GM19043 (cell line): ENCODE results near the gene TBCD.
"Not testable (repeated sequence)": the region's sequence is repeated elsewhere in the genome, so short reads cannot be mapped to it uniquely, and the experiment has no call there.

ENCODE experiments used
- ATAC-seq: cut with Tn5 transposase; IDR thresholded peaks from one replicate; pipeline ENCODE4 v1.9.1; 2021; ENCODE audit warnings: low read depth; ENCODE audit not compliant: unreplicated experiment

The TBCD gene

GRCh38 chr17:82963104-82963950 is 211.5 kb downstream of the TBCD start:
- ATAC-seq, result no peak

- ATAC-seq, result not testable (repeated sequence)
These were observed 212.6 kb downstream of the TBCD start for GRCh38 chr17:82964451-82964850.

- no peak for ATAC-seq
These were observed 213.0 kb downstream of the TBCD start for GRCh38 chr17:82964851-82965341.

GRCh38 chr17:82965371-82965770 is 213.5 kb downstream of the TBCD start:
- no peak for ATAC-seq

GRCh38 chr17:82966415-82966814 is 214.6 kb downstream of the TBCD start:
- no peak for ATAC-seq

- ATAC-seq, result no peak
These were observed 215.6 kb downstream of the TBCD start for GRCh38 chr17:82967268-82968032.

GRCh38 chr17:82968033-82968841 is 216.4 kb downstream of the TBCD start:
- not testable (repeated sequence) for ATAC-seq

- no peak for ATAC-seq
These were observed 218.2 kb downstream of the TBCD start for GRCh38 chr17:82970067-82970466.

- no peak for ATAC-seq
These were observed 219.1 kb downstream of the TBCD start for GRCh38 chr17:82970818-82971590.

- no peak for ATAC-seq
These were observed 221.0 kb downstream of the TBCD start for GRCh38 chr17:82972836-82973372.

GRCh38 chr17:82973456-82974135 is 221.7 kb downstream of the TBCD start:
- no peak for ATAC-seq

- ATAC-seq, result no peak
These were observed 222.5 kb downstream of the TBCD start for GRCh38 chr17:82974136-82974952.

- no peak for ATAC-seq
These were observed 225.2 kb downstream of the TBCD start for GRCh38 chr17:82976982-82977488.

GRCh38 chr17:82977606-82978005 is 225.7 kb downstream of the TBCD start:
- no peak for ATAC-seq

- ATAC-seq, result no peak
These were observed 227.0 kb downstream of the TBCD start for GRCh38 chr17:82978765-82979349.

GRCh38 chr17:82979718-82980117 is 227.9 kb downstream of the TBCD start:
- ATAC-seq, result no peak

- ATAC-seq, result no peak
These were observed 228.8 kb downstream of the TBCD start for GRCh38 chr17:82980632-82981031.
